ENCODE results near the gene FGFRL1.

The FGFRL1 gene

GRCh38 chr4:1035510-1035909, 24.1 kb downstream of the FGFRL1 start:
- Histone ChIP-seq H3K4me1 (ENCODE audit: insufficient read depth, low read length) (peaks cover 2% of the 10 kb centered on the region), H3K36me3 (ENCODE audit: insufficient read depth, low read length) (no peaks in the 10 kb centered on the region), H3K9ac (ENCODE audit: low read length) (no peak overlapping the region), H3K4me3 (ENCODE audit: low read depth in 1 of 2, low read length in 2 of 2) (no peak overlapping the region), H3K27me3 (ENCODE audit: control insufficient read depth in 1 of 2, insufficient read depth in 2 of 2, low read length in 2 of 2) (peaks cover 0 to 40% of the 10 kb centered on the region in 2 donors), H3K27ac (ENCODE audit: low read depth, low read length) (no peak overlapping the region), H3K9me3 (ENCODE audit: low read length) (no peaks in the 10 kb centered on the region)

DNA sequence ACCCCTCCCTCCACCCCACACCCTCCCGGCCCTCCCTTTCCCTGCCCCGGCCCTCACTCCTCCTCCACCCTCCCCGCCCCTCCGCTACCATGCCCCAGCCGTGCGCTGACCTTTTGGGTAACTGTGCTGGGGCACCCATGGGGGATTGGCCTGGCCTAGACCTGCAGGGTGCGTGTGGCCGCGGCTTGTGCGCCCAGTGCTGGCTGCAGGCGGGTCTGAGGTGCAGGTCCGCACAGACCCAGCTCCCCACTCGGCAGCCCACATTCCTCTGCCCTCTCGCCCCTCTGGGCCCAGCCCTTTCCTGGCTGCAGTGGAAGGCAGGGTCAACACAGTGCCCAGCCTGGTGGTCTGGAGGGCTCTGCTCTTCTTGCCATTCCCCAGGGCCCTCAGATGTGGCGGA, 24.7 kb downstream of the FGFRL1 start:
- H3K9me3 ChIP-seq (ENCODE audit: low read length) = no peaks in the 10 kb centered on the region
- no peak overlapping the region for H3K4me3 ChIP-seq (ENCODE audit: low read depth in 1 of 2, low read length in 2 of 2)
- H3K4me1 ChIP-seq (ENCODE audit: insufficient read depth, low read length) = peaks cover 7% of the 10 kb centered on the region
- H3K36me3 ChIP-seq (ENCODE audit: insufficient read depth, low read length) = no peaks in the 10 kb centered on the region
- peaks cover 0 to 40% of the 10 kb centered on the region in 2 donors for H3K27me3 ChIP-seq (ENCODE audit: control insufficient read depth in 1 of 2, insufficient read depth in 2 of 2, low read length in 2 of 2)
- no peak overlapping the region for H3K27ac ChIP-seq (ENCODE audit: low read depth, low read length)
- no peak overlapping the region for H3K9ac ChIP-seq (ENCODE audit: low read length)

- H3K27ac ChIP-seq (ENCODE audit: low read depth, low read length) = no peak overlapping the region
Measured at GRCh38 chr4:1036976-1037810, 25.8 kb downstream of the FGFRL1 start.

DNA sequence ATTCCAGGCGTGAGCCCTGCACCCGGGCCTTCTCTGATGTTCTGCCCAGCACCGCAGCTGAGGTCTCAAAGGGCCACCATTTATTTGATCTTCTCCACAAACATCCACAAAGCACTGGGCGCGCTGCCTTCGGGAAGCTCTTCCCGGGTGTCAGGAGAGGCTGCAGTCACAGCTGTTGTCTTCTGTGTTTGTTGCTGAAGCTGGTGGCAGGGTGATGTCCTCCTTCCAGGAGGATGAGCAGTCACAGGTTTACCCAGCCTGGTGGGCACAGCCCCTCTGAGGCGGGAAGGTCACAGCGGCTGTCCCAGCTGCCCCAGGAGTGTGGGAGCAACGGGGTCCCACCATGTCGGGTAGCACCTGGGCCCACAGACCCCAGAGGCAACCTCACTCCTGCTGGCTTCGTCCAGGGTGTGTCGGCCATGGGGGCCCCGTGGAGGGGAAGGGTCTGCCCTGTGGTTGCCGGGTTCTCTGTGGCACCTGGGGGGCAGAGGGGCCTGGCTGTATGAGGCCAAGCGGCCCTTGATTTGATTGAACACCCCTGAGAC, 27.6 kb downstream of the FGFRL1 start:
- Histone ChIP-seq H3K9ac (ENCODE audit: low read length) (no peak overlapping the region), H3K4me1 (ENCODE audit: insufficient read depth, low read length) (peaks cover 13% of the 10 kb centered on the region), H3K36me3 (ENCODE audit: insufficient read depth, low read length) (no peaks in the 10 kb centered on the region), H3K27me3 (ENCODE audit: control insufficient read depth in 1 of 2, insufficient read depth in 2 of 2, low read length in 2 of 2) (peaks cover 5 to 47% of the 10 kb centered on the region in 2 donors), H3K4me3 (ENCODE audit: low read depth in 1 of 2, low read length in 2 of 2) (no peak overlapping the region), H3K9me3 (ENCODE audit: low read length) (no peaks in the 10 kb centered on the region), H3K27ac (ENCODE audit: low read depth, low read length) (no peak overlapping the region)

More at GRCh38 chr4:1036976-1037810, 25.8 kb downstream of the FGFRL1 start:
- peaks cover 7% of the 10 kb centered on the region for H3K4me1 ChIP-seq (ENCODE audit: insufficient read depth, low read length)
- no peaks in the 10 kb centered on the region for H3K9me3 ChIP-seq (ENCODE audit: low read length)
- H3K4me3 ChIP-seq (ENCODE audit: low read depth in 1 of 2, low read length in 2 of 2) = no peak overlapping the region
- H3K9ac ChIP-seq (ENCODE audit: low read length) = no peak overlapping the region
- no peaks in the 10 kb centered on the region for H3K36me3 ChIP-seq (ENCODE audit: insufficient read depth, low read length)
- peaks cover 0 to 46% of the 10 kb centered on the region in 2 donors for H3K27me3 ChIP-seq (ENCODE audit: control insufficient read depth in 1 of 2, insufficient read depth in 2 of 2, low read length in 2 of 2)

GRCh38 chr4:1039493-1040343, 28.3 kb downstream of the FGFRL1 start:
- no peak overlapping the region for H3K4me3 ChIP-seq (ENCODE audit: low read depth in 1 of 2, low read length in 2 of 2)
- H3K27ac ChIP-seq (ENCODE audit: low read depth, low read length) = no peak overlapping the region
- no peak overlapping the region for H3K9ac ChIP-seq (ENCODE audit: low read length)
- no peaks in the 10 kb centered on the region for H3K36me3 ChIP-seq (ENCODE audit: insufficient read depth, low read length)
- H3K4me1 ChIP-seq (ENCODE audit: insufficient read depth, low read length) = peaks cover 20% of the 10 kb centered on the region
- peaks cover 12 to 54% of the 10 kb centered on the region in 2 donors for H3K27me3 ChIP-seq (ENCODE audit: control insufficient read depth in 1 of 2, insufficient read depth in 2 of 2, low read length in 2 of 2)
- H3K9me3 ChIP-seq (ENCODE audit: low read length) = no peaks in the 10 kb centered on the region

- Histone ChIP-seq H3K36me3 (ENCODE audit: insufficient read depth, low read length) (no peaks in the 10 kb centered on the region), H3K4me1 (ENCODE audit: insufficient read depth, low read length) (peaks cover 20% of the 10 kb centered on the region), H3K27ac (ENCODE audit: low read depth, low read length) (no peak overlapping the region), H3K9me3 (ENCODE audit: low read length) (no peaks in the 10 kb centered on the region), H3K27me3 (ENCODE audit: control insufficient read depth in 1 of 2, insufficient read depth in 2 of 2, low read length in 2 of 2) (peaks cover 20 to 62% of the 10 kb centered on the region in 2 donors), H3K9ac (ENCODE audit: low read length) (no peak overlapping the region), H3K4me3 (ENCODE audit: low read depth in 1 of 2, low read length in 2 of 2) (no peak overlapping the region)
Measured at GRCh38 chr4:1040344-1041146, 29.1 kb downstream of the FGFRL1 start.

GRCh38 chr4:1041147-1041935, 29.9 kb downstream of the FGFRL1 start:
- Histone ChIP-seq H3K36me3 (ENCODE audit: insufficient read depth, low read length) (no peaks in the 10 kb centered on the region), H3K9ac (ENCODE audit: low read length) (no peak overlapping the region), H3K27ac (ENCODE audit: low read depth, low read length) (no peak overlapping the region), H3K9me3 (ENCODE audit: low read length) (no peaks in the 10 kb centered on the region), H3K4me1 (ENCODE audit: insufficient read depth, low read length) (peaks cover 20% of the 10 kb centered on the region), H3K27me3 (ENCODE audit: control insufficient read depth in 1 of 2, insufficient read depth in 2 of 2, low read length in 2 of 2) (peaks cover 21 to 65% of the 10 kb centered on the region in 2 donors), H3K4me3 (ENCODE audit: low read depth in 1 of 2, low read length in 2 of 2) (peak overlapping the region in 1 of 2 donors; percentile 24)

- peaks cover 21 to 67% of the 10 kb centered on the region in 2 donors for H3K27me3 ChIP-seq (ENCODE audit: control insufficient read depth in 1 of 2, insufficient read depth in 2 of 2, low read length in 2 of 2)
- H3K9ac ChIP-seq (ENCODE audit: low read length) = no peak overlapping the region
- no peak overlapping the region for H3K27ac ChIP-seq (ENCODE audit: low read depth, low read length)
- peak overlapping the region in 1 of 2 donors; percentile 24 for H3K4me3 ChIP-seq (ENCODE audit: low read depth in 1 of 2, low read length in 2 of 2)
- no peaks in the 10 kb centered on the region for H3K9me3 ChIP-seq (ENCODE audit: low read length)
- peaks cover 20% of the 10 kb centered on the region for H3K4me1 ChIP-seq (ENCODE audit: insufficient read depth, low read length)
- no peaks in the 10 kb centered on the region for H3K36me3 ChIP-seq (ENCODE audit: insufficient read depth, low read length)
Measured at GRCh38 chr4:1041936-1042330, 30.5 kb downstream of the FGFRL1 start.

GRCh38 chr4:1042352-1043055, 31.1 kb downstream of the FGFRL1 start:
- H3K27ac ChIP-seq (ENCODE audit: low read depth, low read length) = no peak overlapping the region
- peaks cover 21 to 71% of the 10 kb centered on the region in 2 donors for H3K27me3 ChIP-seq (ENCODE audit: control insufficient read depth in 1 of 2, insufficient read depth in 2 of 2, low read length in 2 of 2)

DNA sequence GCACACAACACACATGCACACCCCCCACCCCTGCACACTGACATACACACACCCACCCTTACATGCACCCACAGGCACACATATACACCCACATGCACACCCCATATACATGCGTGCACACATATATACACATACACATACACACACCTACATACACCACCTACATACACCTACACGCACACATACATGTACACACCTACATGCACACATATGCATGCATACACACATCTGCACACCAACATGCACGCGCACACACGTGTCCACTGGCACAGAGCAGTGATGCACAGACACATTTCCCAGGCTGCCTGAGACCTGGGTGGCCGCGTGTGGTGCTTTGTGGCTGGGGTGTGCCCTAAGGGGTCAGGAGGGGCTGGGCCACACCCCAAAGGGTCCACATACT, 31.7 kb downstream of the FGFRL1 start:
- Histone ChIP-seq H3K9me3 (ENCODE audit: low read length) (no peaks in the 10 kb centered on the region), H3K27ac (ENCODE audit: low read depth, low read length) (no peak overlapping the region), H3K4me3 (ENCODE audit: low read depth in 1 of 2, low read length in 2 of 2) (no peak overlapping the region), H3K4me1 (ENCODE audit: insufficient read depth, low read length) (peaks cover 24% of the 10 kb centered on the region), H3K9ac (ENCODE audit: low read length) (no peak overlapping the region), H3K36me3 (ENCODE audit: insufficient read depth, low read length) (no peaks in the 10 kb centered on the region), H3K27me3 (ENCODE audit: control insufficient read depth in 1 of 2, insufficient read depth in 2 of 2, low read length in 2 of 2) (peaks cover 21 to 70% of the 10 kb centered on the region in 2 donors)

More at GRCh38 chr4:1042352-1043055, 31.1 kb downstream of the FGFRL1 start:
- peaks cover 21% of the 10 kb centered on the region for H3K4me1 ChIP-seq (ENCODE audit: insufficient read depth, low read length)
- H3K9me3 ChIP-seq (ENCODE audit: low read length) = no peaks in the 10 kb centered on the region
- H3K36me3 ChIP-seq (ENCODE audit: insufficient read depth, low read length) = no peaks in the 10 kb centered on the region
- no peak overlapping the region for H3K9ac ChIP-seq (ENCODE audit: low read length)
- H3K4me3 ChIP-seq (ENCODE audit: low read depth in 1 of 2, low read length in 2 of 2) = no peak overlapping the region

Data from muscle layer of colon (tissue), 2 donors.